HL-60 (cell line): ENCODE data around the gene MROH2A.

Experiments
- GABPA ChIP-seq: IDR thresholded peaks from 2 replicates; pipeline ENCODE4 v1.6.1; 2012; ENCODE audit warnings: low read depth
- POLR2AphosphoS5 ChIP-seq: IDR thresholded peaks from 2 replicates; pipeline ENCODE4 v1.6.1; 2012; ENCODE audit warnings: low read depth
- TF ChIP-seq, protein P1 (sequence below): IDR thresholded peaks from one replicate; pipeline ENCODE4 v1.5.1; 2011; ENCODE audit warnings: low read length, control low read depth, inconsistent platforms; ENCODE audit not compliant: insufficient read depth
- TF ChIP-seq, protein P2 (sequence below): IDR thresholded peaks from 2 replicates; pipeline ENCODE4 v1.6.1; 2012; ENCODE audit warnings: low read depth; ENCODE audit not compliant: insufficient replicate concordance

DNA sequence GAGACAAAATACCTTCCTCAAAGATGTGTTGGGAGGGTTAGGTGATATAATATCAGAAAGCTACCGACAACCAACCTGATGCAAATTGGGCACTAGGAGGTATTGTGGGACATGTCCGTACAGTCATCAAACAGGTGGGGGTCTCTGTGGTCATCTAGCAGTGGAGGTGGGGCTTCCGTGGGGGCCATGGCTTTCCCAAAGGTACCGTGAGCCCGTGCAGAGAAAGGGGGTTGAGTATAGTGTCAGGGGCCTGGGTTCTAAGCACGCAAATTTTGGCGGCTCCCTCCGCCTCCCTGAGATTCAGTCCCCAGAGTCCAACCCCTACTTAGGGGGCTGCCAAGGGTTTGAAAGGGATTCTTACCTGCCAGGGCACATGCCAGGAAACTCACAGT lies 43.6 kb downstream of the MROH2A start:
- TF ChIP-seq, protein P1, sequence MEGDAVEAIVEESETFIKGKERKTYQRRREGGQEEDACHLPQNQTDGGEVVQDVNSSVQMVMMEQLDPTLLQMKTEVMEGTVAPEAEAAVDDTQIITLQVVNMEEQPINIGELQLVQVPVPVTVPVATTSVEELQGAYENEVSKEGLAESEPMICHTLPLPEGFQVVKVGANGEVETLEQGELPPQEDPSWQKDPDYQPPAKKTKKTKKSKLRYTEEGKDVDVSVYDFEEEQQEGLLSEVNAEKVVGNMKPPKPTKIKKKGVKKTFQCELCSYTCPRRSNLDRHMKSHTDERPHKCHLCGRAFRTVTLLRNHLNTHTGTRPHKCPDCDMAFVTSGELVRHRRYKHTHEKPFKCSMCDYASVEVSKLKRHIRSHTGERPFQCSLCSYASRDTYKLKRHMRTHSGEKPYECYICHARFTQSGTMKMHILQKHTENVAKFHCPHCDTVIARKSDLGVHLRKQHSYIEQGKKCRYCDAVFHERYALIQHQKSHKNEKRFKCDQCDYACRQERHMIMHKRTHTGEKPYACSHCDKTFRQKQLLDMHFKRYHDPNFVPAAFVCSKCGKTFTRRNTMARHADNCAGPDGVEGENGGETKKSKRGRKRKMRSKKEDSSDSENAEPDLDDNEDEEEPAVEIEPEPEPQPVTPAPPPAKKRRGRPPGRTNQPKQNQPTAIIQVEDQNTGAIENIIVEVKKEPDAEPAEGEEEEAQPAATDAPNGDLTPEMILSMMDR = no peak
- TF ChIP-seq POLR2AphosphoS5 = no peak
- TF ChIP-seq, protein P2, sequence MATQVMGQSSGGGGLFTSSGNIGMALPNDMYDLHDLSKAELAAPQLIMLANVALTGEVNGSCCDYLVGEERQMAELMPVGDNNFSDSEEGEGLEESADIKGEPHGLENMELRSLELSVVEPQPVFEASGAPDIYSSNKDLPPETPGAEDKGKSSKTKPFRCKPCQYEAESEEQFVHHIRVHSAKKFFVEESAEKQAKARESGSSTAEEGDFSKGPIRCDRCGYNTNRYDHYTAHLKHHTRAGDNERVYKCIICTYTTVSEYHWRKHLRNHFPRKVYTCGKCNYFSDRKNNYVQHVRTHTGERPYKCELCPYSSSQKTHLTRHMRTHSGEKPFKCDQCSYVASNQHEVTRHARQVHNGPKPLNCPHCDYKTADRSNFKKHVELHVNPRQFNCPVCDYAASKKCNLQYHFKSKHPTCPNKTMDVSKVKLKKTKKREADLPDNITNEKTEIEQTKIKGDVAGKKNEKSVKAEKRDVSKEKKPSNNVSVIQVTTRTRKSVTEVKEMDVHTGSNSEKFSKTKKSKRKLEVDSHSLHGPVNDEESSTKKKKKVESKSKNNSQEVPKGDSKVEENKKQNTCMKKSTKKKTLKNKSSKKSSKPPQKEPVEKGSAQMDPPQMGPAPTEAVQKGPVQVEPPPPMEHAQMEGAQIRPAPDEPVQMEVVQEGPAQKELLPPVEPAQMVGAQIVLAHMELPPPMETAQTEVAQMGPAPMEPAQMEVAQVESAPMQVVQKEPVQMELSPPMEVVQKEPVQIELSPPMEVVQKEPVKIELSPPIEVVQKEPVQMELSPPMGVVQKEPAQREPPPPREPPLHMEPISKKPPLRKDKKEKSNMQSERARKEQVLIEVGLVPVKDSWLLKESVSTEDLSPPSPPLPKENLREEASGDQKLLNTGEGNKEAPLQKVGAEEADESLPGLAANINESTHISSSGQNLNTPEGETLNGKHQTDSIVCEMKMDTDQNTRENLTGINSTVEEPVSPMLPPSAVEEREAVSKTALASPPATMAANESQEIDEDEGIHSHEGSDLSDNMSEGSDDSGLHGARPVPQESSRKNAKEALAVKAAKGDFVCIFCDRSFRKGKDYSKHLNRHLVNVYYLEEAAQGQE = no peak
- no peak for TF ChIP-seq GABPA
